ENCODE data around the gene CCDC78. TPM values are rescaled to one million over a fixed set of nuclear protein-coding genes. Genes with fewer than 3 reads are reported as not detected.

CCDC78 gene
- total RNA-seq, 1 experiment from 2014 or later: 10.0 TPM

GRCh38 chr16:762595-763268, 36.5 kb upstream of the CCDC78 start:
- Mint-ChIP-seq H3K27me3 (ENCODE audit: unreplicated experiment) (peaks cover 20% of the 10 kb centered on the region), H3K27ac (ENCODE audit: unreplicated experiment) (no peak overlapping the region), H3K4me3 (ENCODE audit: low read depth, unreplicated experiment) (no peak overlapping the region), H3K4me1 (ENCODE audit: low read depth, unreplicated experiment) (peaks cover 23% of the 10 kb centered on the region), H3K36me3 (ENCODE audit: insufficient read depth, unreplicated experiment) (peaks cover 5% of the 10 kb centered on the region), H3K9me3 (ENCODE audit: low read depth, unreplicated experiment) (no peaks in the 10 kb centered on the region)
- TF ChIP-seq, protein P1, sequence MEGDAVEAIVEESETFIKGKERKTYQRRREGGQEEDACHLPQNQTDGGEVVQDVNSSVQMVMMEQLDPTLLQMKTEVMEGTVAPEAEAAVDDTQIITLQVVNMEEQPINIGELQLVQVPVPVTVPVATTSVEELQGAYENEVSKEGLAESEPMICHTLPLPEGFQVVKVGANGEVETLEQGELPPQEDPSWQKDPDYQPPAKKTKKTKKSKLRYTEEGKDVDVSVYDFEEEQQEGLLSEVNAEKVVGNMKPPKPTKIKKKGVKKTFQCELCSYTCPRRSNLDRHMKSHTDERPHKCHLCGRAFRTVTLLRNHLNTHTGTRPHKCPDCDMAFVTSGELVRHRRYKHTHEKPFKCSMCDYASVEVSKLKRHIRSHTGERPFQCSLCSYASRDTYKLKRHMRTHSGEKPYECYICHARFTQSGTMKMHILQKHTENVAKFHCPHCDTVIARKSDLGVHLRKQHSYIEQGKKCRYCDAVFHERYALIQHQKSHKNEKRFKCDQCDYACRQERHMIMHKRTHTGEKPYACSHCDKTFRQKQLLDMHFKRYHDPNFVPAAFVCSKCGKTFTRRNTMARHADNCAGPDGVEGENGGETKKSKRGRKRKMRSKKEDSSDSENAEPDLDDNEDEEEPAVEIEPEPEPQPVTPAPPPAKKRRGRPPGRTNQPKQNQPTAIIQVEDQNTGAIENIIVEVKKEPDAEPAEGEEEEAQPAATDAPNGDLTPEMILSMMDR (IDR thresholded peaks at IDR 0.05; ENCODE audit: unreplicated experiment): no peak
- CTCF ChIA-PET: no interaction called here
- no peak for DNase-seq
- intact Hi-C loops (cut with micrococcal nuclease; ENCODE audit: unreplicated experiment): no loop called here
- no TSS peak for BruUV-seq (replicated peaks)

- no TSS peak for BruUV-seq (replicated peaks)
- H3K27ac Mint-ChIP-seq (ENCODE audit: unreplicated experiment): no peak overlapping the region
- no peaks in the 10 kb centered on the region for H3K9me3 Mint-ChIP-seq (ENCODE audit: low read depth, unreplicated experiment)
- intact Hi-C loops (cut with micrococcal nuclease; ENCODE audit: unreplicated experiment): no loop called here
- H3K4me3 Mint-ChIP-seq (ENCODE audit: low read depth, unreplicated experiment): peak overlapping the region; percentile 55
- no peak for DNase-seq
- H3K4me1 Mint-ChIP-seq (ENCODE audit: low read depth, unreplicated experiment): peaks cover 23% of the 10 kb centered on the region
- peaks cover 29% of the 10 kb centered on the region for H3K27me3 Mint-ChIP-seq (ENCODE audit: unreplicated experiment)
- TF ChIP-seq, protein P1 (IDR thresholded peaks at IDR 0.05; ENCODE audit: unreplicated experiment): no peak
- CTCF ChIA-PET: interaction anchor here (0.9 to 1.3 kb wide), 4 partner anchors 11 to 42 kb away, joined by 3 to 5 read pairs (median 4); partner anchors contain the start of gene CIAO3
- peaks cover 5% of the 10 kb centered on the region for H3K36me3 Mint-ChIP-seq (ENCODE audit: insufficient read depth, unreplicated experiment)
These were observed 35.6 kb upstream of the CCDC78 start for GRCh38 chr16:761625-762513.

DNA sequence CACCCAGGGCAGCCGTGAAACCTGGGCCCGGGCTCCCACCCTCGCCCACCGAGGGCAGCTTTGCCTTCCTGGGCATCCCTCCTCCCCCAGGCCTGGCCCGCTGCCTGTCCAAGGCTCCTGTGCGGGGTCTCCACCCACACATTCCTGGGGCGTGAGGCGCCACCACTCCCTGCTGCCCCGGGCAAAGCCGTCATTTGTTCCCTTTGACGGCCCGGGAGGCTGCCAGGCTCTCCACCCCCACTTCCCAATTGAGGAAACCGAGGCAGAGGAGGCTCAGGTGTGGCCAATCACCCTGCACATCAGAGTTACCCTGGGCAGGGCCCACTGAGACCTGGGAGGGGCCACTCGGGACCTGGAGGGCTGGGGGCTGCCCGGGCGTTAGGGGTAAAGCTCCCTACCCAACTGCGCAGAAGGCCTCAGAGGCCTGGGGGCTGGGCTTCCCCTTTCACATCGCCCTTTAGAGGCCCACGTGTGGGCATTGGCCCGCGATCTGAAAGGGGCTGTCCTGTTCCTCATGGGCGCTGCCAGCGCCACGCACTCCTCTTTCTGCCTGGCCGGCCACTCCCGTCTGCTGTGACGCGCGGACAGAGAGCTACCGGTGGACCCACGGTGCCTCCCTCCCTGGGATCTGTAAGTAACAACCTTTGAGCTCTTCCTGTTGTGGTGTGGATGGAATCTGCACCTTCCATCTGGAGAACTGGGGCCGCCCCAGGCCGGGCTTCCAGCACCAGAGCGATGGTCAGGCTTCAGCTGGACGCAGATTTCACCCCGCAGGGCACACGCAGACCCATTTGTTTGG, 34.5 kb upstream of the CCDC78 start, which contains the start of gene MSLN:
Gene MSLN (plus strand): TSS at position 190 of the 799 bp plus-strand sequence. CDS start 1,947 bp downstream, outside the sequence.
- H3K4me3 Mint-ChIP-seq (ENCODE audit: low read depth, unreplicated experiment): peak within 1 kb of the TSS; percentile 55
- intact Hi-C loops (cut with micrococcal nuclease; ENCODE audit: unreplicated experiment): no loop called here
- CTCF ChIA-PET: interaction anchor here (0.8 to 1.4 kb wide), 6 partner anchors 10 to 41 kb away, joined by 3 to 5 read pairs (median 4); partner anchors contain the start of gene CIAO3
- BruUV-seq (replicated peaks): TSS peak; percentile 44
- peaks cover 5% of the 10 kb centered on the region for H3K36me3 Mint-ChIP-seq (ENCODE audit: insufficient read depth, unreplicated experiment)
- H3K27ac Mint-ChIP-seq (ENCODE audit: unreplicated experiment): peak within 1 kb of the TSS; percentile 46
- DNase-seq: peak; percentile 72
- peaks cover 23% of the 10 kb centered on the region for H3K4me1 Mint-ChIP-seq (ENCODE audit: low read depth, unreplicated experiment)
- H3K9me3 Mint-ChIP-seq (ENCODE audit: low read depth, unreplicated experiment): no peaks in the 10 kb centered on the region
- H3K27me3 Mint-ChIP-seq (ENCODE audit: unreplicated experiment): peaks cover 40% of the 10 kb centered on the region
- TF ChIP-seq, protein P1 (IDR thresholded peaks at IDR 0.05; ENCODE audit: unreplicated experiment): no peak

GRCh38 chr16:760065-760464, 33.8 kb upstream of the CCDC78 start:
- H3K36me3 Mint-ChIP-seq (ENCODE audit: insufficient read depth, unreplicated experiment): peaks cover 5% of the 10 kb centered on the region
- no peaks in the 10 kb centered on the region for H3K9me3 Mint-ChIP-seq (ENCODE audit: low read depth, unreplicated experiment)
- H3K4me3 Mint-ChIP-seq (ENCODE audit: low read depth, unreplicated experiment): no peak overlapping the region
- no peak for DNase-seq
- BruUV-seq (replicated peaks): no TSS peak
- intact Hi-C loops (cut with micrococcal nuclease; ENCODE audit: unreplicated experiment): no loop called here
- H3K4me1 Mint-ChIP-seq (ENCODE audit: low read depth, unreplicated experiment): peaks cover 23% of the 10 kb centered on the region
- peaks cover 47% of the 10 kb centered on the region for H3K27me3 Mint-ChIP-seq (ENCODE audit: unreplicated experiment)
- TF ChIP-seq, protein P1 (IDR thresholded peaks at IDR 0.05; ENCODE audit: unreplicated experiment): no peak
- CTCF ChIA-PET: interaction anchor here (1.4 to 1.7 kb wide), 2 partner anchors 14 to 40 kb away, joined by 4 to 5 read pairs; no protein-coding TSS in a partner anchor
- H3K27ac Mint-ChIP-seq (ENCODE audit: unreplicated experiment): no peak overlapping the region

Measured in Calu3 (cell line).